GM21515 (cell line): ENCODE data around the gene KIF18B.

Experiments used
- ATAC-seq: cut with Tn5 transposase; IDR thresholded peaks from one replicate; pipeline ENCODE4 v1.9.1; 2021; ENCODE audit not compliant: unreplicated experiment

KIF18B gene

GRCh38 chr17:44941712-44942331 is 5.8 kb downstream of the KIF18B start:
- no peak for ATAC-seq

GRCh38 chr17:44940768-44941167 is 6.8 kb downstream of the KIF18B start:
- no peak for ATAC-seq

GRCh38 chr17:44940317-44940716 is 7.3 kb downstream of the KIF18B start:
- no peak for ATAC-seq

- ATAC-seq, result no peak
These were observed 12.5 kb downstream of the KIF18B start for GRCh38 chr17:44935116-44935515.

GRCh38 chr17:44934745-44935105 is 12.8 kb downstream of the KIF18B start:
- no peak for ATAC-seq

GRCh38 chr17:44933824-44934744 is 13.5 kb downstream of the KIF18B start:
- no peak for ATAC-seq

GRCh38 chr17:44932787-44933097 is 14.8 kb downstream of the KIF18B start:
- ATAC-seq, result no peak

- ATAC-seq, result no peak
These were observed 15.3 kb downstream of the KIF18B start for GRCh38 chr17:44932096-44932786.

- no peak for ATAC-seq
These were observed 16.2 kb downstream of the KIF18B start for GRCh38 chr17:44931376-44931775.

GRCh38 chr17:44930667-44931066 is 16.9 kb downstream of the KIF18B start:
- ATAC-seq, result no peak

GRCh38 chr17:44928950-44929720 is 18.4 kb downstream of the KIF18B start:
- ATAC-seq, result no peak

- ATAC-seq, result no peak
These were observed 19.4 kb downstream of the KIF18B start for GRCh38 chr17:44928136-44928535.

- ATAC-seq, result no peak
These were observed 19.9 kb downstream of the KIF18B start for GRCh38 chr17:44927696-44928095.

- no peak for ATAC-seq
These were observed 20.6 kb downstream of the KIF18B start for GRCh38 chr17:44926821-44927525.

GRCh38 chr17:44925731-44926697 is 21.6 kb downstream of the KIF18B start:
- ATAC-seq, result no peak

GRCh38 chr17:44924107-44924544 is 23.4 kb downstream of the KIF18B start:
- ATAC-seq, result no peak

- no peak for ATAC-seq
These were observed 24.7 kb downstream of the KIF18B start for GRCh38 chr17:44922746-44923470.

GRCh38 chr17:44922136-44922535 is 25.4 kb downstream of the KIF18B start:
- no peak for ATAC-seq
